ENCODE data around the gene CA4. TPM values are rescaled to one million over a fixed set of nuclear protein-coding genes. Genes with fewer than 3 reads are reported as not detected.
"Not testable (repeated sequence)": the region's sequence is repeated elsewhere in the genome, so short reads cannot be mapped to it uniquely, and the experiment has no call there.

The CA4 gene
- total and polyA plus RNA-seq, 9 of the 15 experiments (the other 6 are each of a cell fraction or from before 2014, with no cell fraction given), result 0.13 TPM; not detected in 7

GRCh38 chr17:60100577-60100976, 49.2 kb upstream of the CA4 start:
- FAIRE-seq; H3K9ac ChIP-seq (ENCODE audit: insufficient read depth in 1 of 2, low read depth in 2 of 2, low read length in 2 of 2); H3K27me3 ChIP-seq (ENCODE audit: control insufficient read depth in 2 of 2, insufficient read depth in 2 of 2, low read length in 2 of 2); H3K4me1 ChIP-seq (replicated peaks in 1 of 2; ENCODE audit: control insufficient read depth in 2 of 2, insufficient read depth in 2 of 2, low read length in 2 of 2); POLR2A ChIA-PET; H2AFZ ChIP-seq (ENCODE audit: low read depth, low read length); H3K79me2 ChIP-seq (ENCODE audit: control insufficient read depth, insufficient read depth, low read length); H4K20me1 ChIP-seq (replicated peaks; ENCODE audit: control insufficient read depth, insufficient read depth, low read length); H3K27ac ChIP-seq (ENCODE audit: extremely low read depth, low read depth, low read length); H3K4me2 ChIP-seq (ENCODE audit: insufficient read depth, low read length); CTCF ChIA-PET (ENCODE audit: low intra/inter-chr PET ratio); H3K9me1 ChIP-seq (ENCODE audit: control insufficient read depth, insufficient read depth, low read length); intact Hi-C loops (cut with micrococcal nuclease); H3K9me3 ChIP-seq (replicated peaks; ENCODE audit: control insufficient read depth, insufficient read depth, low read depth, low read length); ATAC-seq; BruUV-seq (replicated peaks); H3K4me3 ChIP-seq; DNase-seq (ENCODE audit: extremely low read depth in 1 of 4, low spot score in 3 of 4); H3K36me3 ChIP-seq (ENCODE audit: control insufficient read depth, insufficient read depth, low read length): not testable (repeated sequence)
- in situ Hi-C loops (cut with MboI), result loop anchor here (10.0 kb wide), 1 partner anchor 544 kb away; no protein-coding TSS in a partner anchor
- no CpG with 5 or more reads among the region's 2 CpGs for WGBS (ENCODE audit: insufficient coverage, low coverage, missing lambda C conversion rate)

GRCh38 chr17:60102015-60102631, 47.6 kb upstream of the CA4 start:
- Histone ChIP-seq H3K27ac (ENCODE audit: extremely low read depth, low read depth, low read length) (0 out of 3 replicates have a peak overlapping the region, but pooled peaks have one; percentile 18), H3K4me2 (ENCODE audit: insufficient read depth, low read length) (peak overlapping the region; percentile 58), H3K9ac (ENCODE audit: insufficient read depth in 1 of 2, low read depth in 2 of 2, low read length in 2 of 2) (peak overlapping the region; percentile 29 to 71; a peak in 3 of 4 replicates), H3K4me3 (peak overlapping the region; percentile 20; the same call in 1 of the 2 replicates), H2AFZ (ENCODE audit: low read depth, low read length) (peak overlapping the region; percentile 80)
- in situ Hi-C loops (cut with MboI), result loop anchor here (10.0 kb wide), 1 partner anchor 543 kb away; no protein-coding TSS in a partner anchor
- H3K36me3 ChIP-seq (ENCODE audit: control insufficient read depth, insufficient read depth, low read length); H4K20me1 ChIP-seq (replicated peaks; ENCODE audit: control insufficient read depth, insufficient read depth, low read length); intact Hi-C loops (cut with micrococcal nuclease); DNase-seq (ENCODE audit: extremely low read depth in 1 of 4, low spot score in 3 of 4); BruUV-seq (replicated peaks); H3K27me3 ChIP-seq (ENCODE audit: control insufficient read depth in 2 of 2, insufficient read depth in 2 of 2, low read length in 2 of 2); H3K79me2 ChIP-seq (ENCODE audit: control insufficient read depth, insufficient read depth, low read length); H3K9me3 ChIP-seq (replicated peaks; ENCODE audit: control insufficient read depth, insufficient read depth, low read depth, low read length); H3K4me1 ChIP-seq (replicated peaks in 1 of 2; ENCODE audit: control insufficient read depth in 2 of 2, insufficient read depth in 2 of 2, low read length in 2 of 2); H3K9me1 ChIP-seq (ENCODE audit: control insufficient read depth, insufficient read depth, low read length); POLR2A ChIA-PET; CTCF ChIA-PET (ENCODE audit: low intra/inter-chr PET ratio): not testable (repeated sequence)
- peak; percentile 66 for ATAC-seq
- FAIRE-seq, result peak; percentile 19
- 9% methylated on average over 11 of the region's 11 CpGs for WGBS (ENCODE audit: insufficient coverage, low coverage, missing lambda C conversion rate)
- TF ChIP-seq PRDM10 (IDR thresholded peaks at IDR 0.05; ENCODE audit: partially characterized antibody), result peak; percentile 72
